ENCODE results near the gene ACTR6.

- TF ChIP-seq POLR2AphosphoS2 (IDR thresholded peaks at IDR 0.05; ENCODE audit: low read length) (no peak), POLR2A (conservative IDR thresholded peaks at IDR 0.05) (no peak), ZFX (CRISPR knock-in tag; IDR thresholded peaks at IDR 0.05) (no peak)
- TF ChIP-seq, protein P1, sequence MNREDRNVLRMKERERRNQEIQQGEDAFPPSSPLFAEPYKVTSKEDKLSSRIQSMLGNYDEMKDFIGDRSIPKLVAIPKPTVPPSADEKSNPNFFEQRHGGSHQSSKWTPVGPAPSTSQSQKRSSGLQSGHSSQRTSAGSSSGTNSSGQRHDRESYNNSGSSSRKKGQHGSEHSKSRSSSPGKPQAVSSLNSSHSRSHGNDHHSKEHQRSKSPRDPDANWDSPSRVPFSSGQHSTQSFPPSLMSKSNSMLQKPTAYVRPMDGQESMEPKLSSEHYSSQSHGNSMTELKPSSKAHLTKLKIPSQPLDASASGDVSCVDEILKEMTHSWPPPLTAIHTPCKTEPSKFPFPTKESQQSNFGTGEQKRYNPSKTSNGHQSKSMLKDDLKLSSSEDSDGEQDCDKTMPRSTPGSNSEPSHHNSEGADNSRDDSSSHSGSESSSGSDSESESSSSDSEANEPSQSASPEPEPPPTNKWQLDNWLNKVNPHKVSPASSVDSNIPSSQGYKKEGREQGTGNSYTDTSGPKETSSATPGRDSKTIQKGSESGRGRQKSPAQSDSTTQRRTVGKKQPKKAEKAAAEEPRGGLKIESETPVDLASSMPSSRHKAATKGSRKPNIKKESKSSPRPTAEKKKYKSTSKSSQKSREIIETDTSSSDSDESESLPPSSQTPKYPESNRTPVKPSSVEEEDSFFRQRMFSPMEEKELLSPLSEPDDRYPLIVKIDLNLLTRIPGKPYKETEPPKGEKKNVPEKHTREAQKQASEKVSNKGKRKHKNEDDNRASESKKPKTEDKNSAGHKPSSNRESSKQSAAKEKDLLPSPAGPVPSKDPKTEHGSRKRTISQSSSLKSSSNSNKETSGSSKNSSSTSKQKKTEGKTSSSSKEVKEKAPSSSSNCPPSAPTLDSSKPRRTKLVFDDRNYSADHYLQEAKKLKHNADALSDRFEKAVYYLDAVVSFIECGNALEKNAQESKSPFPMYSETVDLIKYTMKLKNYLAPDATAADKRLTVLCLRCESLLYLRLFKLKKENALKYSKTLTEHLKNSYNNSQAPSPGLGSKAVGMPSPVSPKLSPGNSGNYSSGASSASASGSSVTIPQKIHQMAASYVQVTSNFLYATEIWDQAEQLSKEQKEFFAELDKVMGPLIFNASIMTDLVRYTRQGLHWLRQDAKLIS (CRISPR knock-in tag; IDR thresholded peaks at IDR 0.05): no peak
Measured at GRCh38 chr12:100165356-100165755, 35.3 kb upstream of the ACTR6 start.

Measured in K562 (cell line).